ENCODE data around the gene KPNA1.

KPNA1 gene

GRCh38 chr3:122514123-122515019 is at the start of gene KPNA1:
TSS of gene KPNA1 (minus strand) at chr3:122514939. CDS start at chr3:122496565, 18,374 bp downstream.
- peak; percentile 91 for DNase-seq (ENCODE audit: low read depth)
- peak within 1 kb of the TSS; percentile 69 for H3K4me3 ChIP-seq (ENCODE audit: low read depth, low read length)
- TF ChIP-seq MYC (IDR thresholded peaks at IDR 0.05; ENCODE audit: low read depth, low read length) (peak; percentile 82; the same call in 1 of the 2 replicates), POLR2A (IDR thresholded peaks at IDR 0.05; ENCODE audit: extremely low read depth, insufficient read length) (peak; percentile 92)
- TF ChIP-seq, protein P1, sequence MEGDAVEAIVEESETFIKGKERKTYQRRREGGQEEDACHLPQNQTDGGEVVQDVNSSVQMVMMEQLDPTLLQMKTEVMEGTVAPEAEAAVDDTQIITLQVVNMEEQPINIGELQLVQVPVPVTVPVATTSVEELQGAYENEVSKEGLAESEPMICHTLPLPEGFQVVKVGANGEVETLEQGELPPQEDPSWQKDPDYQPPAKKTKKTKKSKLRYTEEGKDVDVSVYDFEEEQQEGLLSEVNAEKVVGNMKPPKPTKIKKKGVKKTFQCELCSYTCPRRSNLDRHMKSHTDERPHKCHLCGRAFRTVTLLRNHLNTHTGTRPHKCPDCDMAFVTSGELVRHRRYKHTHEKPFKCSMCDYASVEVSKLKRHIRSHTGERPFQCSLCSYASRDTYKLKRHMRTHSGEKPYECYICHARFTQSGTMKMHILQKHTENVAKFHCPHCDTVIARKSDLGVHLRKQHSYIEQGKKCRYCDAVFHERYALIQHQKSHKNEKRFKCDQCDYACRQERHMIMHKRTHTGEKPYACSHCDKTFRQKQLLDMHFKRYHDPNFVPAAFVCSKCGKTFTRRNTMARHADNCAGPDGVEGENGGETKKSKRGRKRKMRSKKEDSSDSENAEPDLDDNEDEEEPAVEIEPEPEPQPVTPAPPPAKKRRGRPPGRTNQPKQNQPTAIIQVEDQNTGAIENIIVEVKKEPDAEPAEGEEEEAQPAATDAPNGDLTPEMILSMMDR (IDR thresholded peaks at IDR 0.05; ENCODE audit: low read depth, low read length), result no peak
- TF ChIP-seq, protein P2, sequence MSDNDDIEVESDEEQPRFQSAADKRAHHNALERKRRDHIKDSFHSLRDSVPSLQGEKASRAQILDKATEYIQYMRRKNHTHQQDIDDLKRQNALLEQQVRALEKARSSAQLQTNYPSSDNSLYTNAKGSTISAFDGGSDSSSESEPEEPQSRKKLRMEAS (IDR thresholded peaks at IDR 0.05; ENCODE audit: low read depth, low read length), result peak; percentile 94

- H3K4me3 ChIP-seq (ENCODE audit: low read depth, low read length), result peak within 1 kb of the TSS; percentile 63
- peak; percentile 88 for DNase-seq (ENCODE audit: low read depth)
- peak; percentile 63 for TF ChIP-seq MYC (IDR thresholded peaks at IDR 0.05; ENCODE audit: low read depth, low read length)
- TF ChIP-seq, protein P1 (IDR thresholded peaks at IDR 0.05; ENCODE audit: low read depth, low read length), result no peak
- TF ChIP-seq, protein P2 (IDR thresholded peaks at IDR 0.05; ENCODE audit: low read depth, low read length), result peak; percentile 50; the same call in 1 of the 2 replicates
- TF ChIP-seq POLR2A (IDR thresholded peaks at IDR 0.05; ENCODE audit: extremely low read depth, insufficient read length), result peak; percentile 48
These were observed 49.6 kb upstream of the KPNA1 start, which contains the start of the genes DTX3L and PARP9 for GRCh38 chr3:122564155-122564912. TSS of gene DTX3L (plus strand) at chr3:122564338. CDS start at chr3:122564427, 89 bp downstream. TSS of gene PARP9 (minus strand) at chr3:122564300. CDS start at chr3:122559620, 4,680 bp downstream.

DNA sequence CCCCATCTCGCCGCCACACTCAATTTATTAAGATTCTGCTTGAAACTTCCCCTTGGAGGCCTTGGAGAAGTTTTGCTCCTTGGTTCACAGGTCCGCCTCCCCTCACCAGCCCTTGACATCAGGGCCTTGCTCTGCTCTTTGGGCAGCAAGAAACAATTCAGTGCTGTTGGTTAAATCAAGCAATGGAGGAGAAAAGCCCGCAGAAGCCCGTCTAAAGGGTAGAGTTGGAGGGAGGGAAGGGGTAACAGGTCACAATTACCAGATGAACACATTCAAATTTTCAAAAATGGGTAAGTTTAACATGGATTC is 48.9 kb upstream of the KPNA1 start:
- peak; percentile 59 for DNase-seq (ENCODE audit: low read depth)
- TF ChIP-seq POLR2A (IDR thresholded peaks at IDR 0.05; ENCODE audit: extremely low read depth, insufficient read length), result no peak
- TF ChIP-seq, protein P2 (IDR thresholded peaks at IDR 0.05; ENCODE audit: low read depth, low read length), result no peak
- TF ChIP-seq, protein P1 (IDR thresholded peaks at IDR 0.05; ENCODE audit: low read depth, low read length), result no peak
- TF ChIP-seq MYC (IDR thresholded peaks at IDR 0.05; ENCODE audit: low read depth, low read length), result no peak
- peak overlapping the region; percentile 63 for H3K4me3 ChIP-seq (ENCODE audit: low read depth, low read length)

GRCh38 chr3:122562923-122563716 is 48.4 kb upstream of the KPNA1 start:
- TF ChIP-seq, protein P1 (IDR thresholded peaks at IDR 0.05; ENCODE audit: low read depth, low read length), result no peak
- TF ChIP-seq POLR2A (IDR thresholded peaks at IDR 0.05; ENCODE audit: extremely low read depth, insufficient read length), result no peak
- H3K4me3 ChIP-seq (ENCODE audit: low read depth, low read length), result peak overlapping the region; percentile 63
- no peak for DNase-seq (ENCODE audit: low read depth)

GRCh38 chr3:122560680-122561079 is 45.9 kb upstream of the KPNA1 start:
- peak; percentile 70 for DNase-seq (ENCODE audit: low read depth)
- no peak overlapping the region for H3K4me3 ChIP-seq (ENCODE audit: low read depth, low read length)
- TF ChIP-seq, protein P1 (IDR thresholded peaks at IDR 0.05; ENCODE audit: low read depth, low read length), result peak; percentile 60
- TF ChIP-seq, protein P2 (IDR thresholded peaks at IDR 0.05; ENCODE audit: low read depth, low read length), result no peak
